Measurements from ENCODE around the gene KLHL33.

DNA sequence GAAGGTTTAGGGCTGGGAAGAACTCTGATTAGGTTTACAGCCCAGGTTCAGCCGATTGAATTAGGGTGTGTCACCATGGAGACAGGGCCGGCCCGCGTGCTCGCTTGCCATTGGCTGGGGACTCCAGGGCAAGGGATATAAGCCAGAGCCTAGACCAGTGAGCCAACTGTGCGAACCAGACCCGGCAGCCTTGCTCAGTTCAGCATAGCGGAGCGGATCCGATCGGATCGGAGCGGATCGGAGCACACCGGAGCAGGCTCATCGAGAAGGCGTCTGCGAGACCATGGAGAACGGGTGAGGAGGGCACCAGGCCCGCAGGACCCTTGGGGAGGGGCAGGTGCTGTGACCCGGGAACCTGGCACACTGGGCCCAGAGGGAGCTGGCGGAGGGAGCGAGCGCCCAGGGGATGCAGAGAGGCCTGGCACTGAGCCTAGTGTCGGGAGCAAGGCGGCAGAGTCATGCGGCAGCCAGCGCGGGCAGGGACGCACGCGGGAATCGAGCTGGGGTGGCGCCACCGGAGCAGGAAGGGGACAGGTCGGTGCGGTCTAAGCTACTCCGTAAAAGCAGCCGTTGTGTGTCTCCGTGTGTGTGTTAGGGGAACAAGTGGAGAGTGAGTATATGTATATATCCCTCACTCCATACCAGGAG is 33.4 kb upstream of the KLHL33 start, which contains the start of gene PNP:
- peak; percentile 99 for TF ChIP-seq POLR2AphosphoS5 (IDR thresholded peaks at IDR 0.05; ENCODE audit: low read depth, low read length)
- peak; percentile 99 for TF ChIP-seq POLR2A (IDR thresholded peaks at IDR 0.05; ENCODE audit: low read depth, low read length)
- TF ChIP-seq SPI1 (IDR thresholded peaks at IDR 0.05; ENCODE audit: low read depth, low read length) = no peak
- TF ChIP-seq TAF1 (IDR thresholded peaks at IDR 0.05; ENCODE audit: low read depth, low read length) = peak; percentile 96
- peak; percentile 90 for TF ChIP-seq POU2F2 (IDR thresholded peaks at IDR 0.05; ENCODE audit: low read depth, low read length)
- no peak for TF ChIP-seq PAX5 (IDR thresholded peaks at IDR 0.05; ENCODE audit: insufficient read depth, low read length, severe bottlenecking)

Measured in GM12891 (cell line).